ENCODE data around the gene STT3A.

DNA sequence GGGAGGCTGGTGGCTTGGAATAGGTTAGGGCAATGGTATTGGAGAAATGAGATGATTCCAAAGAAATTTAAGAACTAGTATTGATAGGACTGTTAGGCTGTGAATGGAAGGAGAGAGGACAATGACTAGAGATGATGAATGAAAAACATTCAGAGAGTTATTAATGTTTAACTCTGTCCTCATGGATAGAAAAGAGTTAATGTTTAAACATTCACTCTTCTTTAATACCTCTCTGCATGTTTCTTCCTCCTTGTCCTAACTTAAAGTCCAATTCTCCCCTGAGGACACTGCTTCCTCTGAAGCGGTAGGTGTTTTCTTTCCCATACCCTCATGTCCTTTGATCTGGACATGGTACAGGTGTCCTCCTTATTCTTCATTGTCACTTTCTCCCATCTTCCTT lies 45.7 kb downstream of the STT3A start:
- TF ChIP-seq, protein P1, sequence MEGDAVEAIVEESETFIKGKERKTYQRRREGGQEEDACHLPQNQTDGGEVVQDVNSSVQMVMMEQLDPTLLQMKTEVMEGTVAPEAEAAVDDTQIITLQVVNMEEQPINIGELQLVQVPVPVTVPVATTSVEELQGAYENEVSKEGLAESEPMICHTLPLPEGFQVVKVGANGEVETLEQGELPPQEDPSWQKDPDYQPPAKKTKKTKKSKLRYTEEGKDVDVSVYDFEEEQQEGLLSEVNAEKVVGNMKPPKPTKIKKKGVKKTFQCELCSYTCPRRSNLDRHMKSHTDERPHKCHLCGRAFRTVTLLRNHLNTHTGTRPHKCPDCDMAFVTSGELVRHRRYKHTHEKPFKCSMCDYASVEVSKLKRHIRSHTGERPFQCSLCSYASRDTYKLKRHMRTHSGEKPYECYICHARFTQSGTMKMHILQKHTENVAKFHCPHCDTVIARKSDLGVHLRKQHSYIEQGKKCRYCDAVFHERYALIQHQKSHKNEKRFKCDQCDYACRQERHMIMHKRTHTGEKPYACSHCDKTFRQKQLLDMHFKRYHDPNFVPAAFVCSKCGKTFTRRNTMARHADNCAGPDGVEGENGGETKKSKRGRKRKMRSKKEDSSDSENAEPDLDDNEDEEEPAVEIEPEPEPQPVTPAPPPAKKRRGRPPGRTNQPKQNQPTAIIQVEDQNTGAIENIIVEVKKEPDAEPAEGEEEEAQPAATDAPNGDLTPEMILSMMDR (IDR thresholded peaks at IDR 0.05 in 8 of 11, conservative IDR thresholded peaks at IDR 0.05 in 3 of 11), result no peak
- no peak for TF ChIP-seq POLR2A (IDR thresholded peaks at IDR 0.05)
